Nucleus accumbens (tissue), 56 donors: Measurements from ENCODE around the gene ABCD2.
"Not testable (repeated sequence)": the region's sequence is repeated elsewhere in the genome, so short reads cannot be mapped to it uniquely, and the experiment has no call there.

ENCODE experiments used
- DNase-seq, 56 donors: peaks; one replicate each; lab custom pipeline; 2025; lab: John Stamatoyannopoulos, UW

Gene ABCD2

DNA sequence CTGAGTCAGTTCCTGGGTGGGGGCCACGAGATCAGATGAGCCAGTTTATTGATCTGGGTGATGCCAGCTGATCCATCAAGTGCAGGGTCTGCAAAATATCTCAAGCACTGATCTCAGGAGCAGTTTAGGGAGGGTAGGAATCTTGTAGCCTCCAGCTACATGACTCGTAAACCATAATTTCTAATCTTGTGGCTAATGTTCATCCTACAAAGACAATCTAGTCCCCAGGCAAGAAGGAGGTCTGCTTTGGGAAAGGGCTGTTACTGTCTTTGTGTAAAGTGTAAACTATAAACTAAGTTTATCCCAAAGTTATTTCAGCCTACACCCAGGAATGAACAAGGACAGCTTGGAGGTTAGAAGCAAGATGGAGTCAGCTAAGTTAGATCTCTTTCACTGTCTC is 75.4 kb downstream of the ABCD2 start:
- DNase-seq, result not testable (repeated sequence)

DNA sequence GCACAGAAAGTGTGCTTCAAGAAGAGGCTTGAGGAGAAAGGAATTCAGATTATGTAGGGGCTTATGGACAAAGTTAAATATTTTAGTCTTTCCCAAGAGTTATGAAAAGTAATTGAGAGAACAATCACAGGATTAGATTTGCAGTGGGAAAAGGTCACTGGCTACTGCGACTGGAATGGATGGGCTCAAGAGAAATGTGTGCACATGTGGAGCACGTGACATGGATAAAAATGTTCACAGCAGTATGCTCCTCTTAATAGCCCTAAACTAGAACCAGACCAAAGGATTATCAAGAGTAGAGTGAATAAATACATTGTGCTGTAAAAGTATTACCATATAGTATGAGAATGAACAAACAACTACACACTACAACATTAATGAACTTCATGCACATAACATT is 78.1 kb downstream of the ABCD2 start:
- no peak for DNase-seq

GRCh38 chr12:39538679-39539104 is 80.9 kb downstream of the ABCD2 start:
- DNase-seq, result no peak

DNA sequence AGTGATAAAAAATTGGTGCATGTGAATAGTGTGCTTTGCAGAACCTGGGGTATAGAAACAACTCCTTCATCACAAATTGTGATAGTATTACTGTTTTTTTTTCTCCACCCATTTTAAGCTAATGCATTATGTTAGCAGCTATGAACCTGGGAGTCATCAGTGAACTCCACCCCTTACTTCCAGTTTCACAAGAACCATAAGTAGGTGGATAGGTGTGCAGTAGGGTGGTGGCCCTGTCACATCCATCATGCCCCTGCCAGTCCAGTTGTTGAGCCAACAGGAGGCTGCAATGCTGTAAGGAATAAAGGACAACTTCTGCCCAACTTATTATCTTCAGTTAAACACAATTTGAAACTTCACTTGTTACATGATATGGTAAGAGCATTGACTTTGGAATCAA is 85.7 kb downstream of the ABCD2 start:
- no peak for DNase-seq

- no peak for DNase-seq
Observed at GRCh38 chr12:39532448-39532847, 87.2 kb downstream of the ABCD2 start.

GRCh38 chr12:39526974-39527373 is 92.6 kb downstream of the ABCD2 start:
- no peak for DNase-seq

- not testable (repeated sequence) for DNase-seq
Observed at GRCh38 chr12:39522167-39522566, 97.4 kb downstream of the ABCD2 start.

DNA sequence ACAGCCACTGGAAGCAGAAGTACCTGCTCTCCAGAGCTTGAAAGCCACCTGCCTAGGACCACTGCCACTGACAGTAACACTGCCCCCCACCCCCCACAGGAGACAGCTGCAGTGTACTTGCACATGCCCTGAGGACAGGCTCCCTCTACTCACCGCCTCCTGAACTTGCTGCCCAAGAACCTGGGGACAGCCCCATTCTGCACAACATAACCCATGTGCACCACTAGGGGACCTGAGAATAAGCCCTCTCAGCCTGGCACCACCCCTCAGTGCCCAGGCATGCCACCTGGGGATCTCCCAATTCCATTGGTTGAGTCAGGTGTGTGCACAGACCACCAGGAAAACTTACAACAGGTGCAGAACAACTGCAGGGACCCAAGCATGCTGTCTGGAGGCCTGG is 109.6 kb downstream of the ABCD2 start:
- no peak for DNase-seq

GRCh38 chr12:39505554-39505953 is 114.0 kb downstream of the ABCD2 start:
- no peak for DNase-seq

- no peak for DNase-seq
Observed at GRCh38 chr12:39505023-39505422, 114.6 kb downstream of the ABCD2 start.

DNA sequence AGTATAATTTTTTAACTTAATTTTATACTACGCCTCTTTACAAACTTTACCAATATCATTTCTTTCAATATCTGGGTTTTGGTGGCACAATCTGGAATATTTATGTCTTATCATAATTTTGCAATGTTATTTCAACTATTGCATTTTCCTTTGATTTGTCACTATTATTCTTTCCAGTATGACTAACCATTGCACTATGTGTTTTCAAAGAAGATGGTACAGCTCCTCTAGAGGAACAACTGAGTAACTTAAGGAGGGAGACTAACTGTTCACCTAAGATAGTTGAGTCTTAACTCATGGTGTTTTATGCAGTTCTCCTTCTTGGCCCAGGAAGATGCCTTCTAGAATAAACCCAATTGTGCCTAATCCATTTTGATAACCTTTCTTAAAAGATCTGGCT is 116.2 kb downstream of the ABCD2 start:
- no peak for DNase-seq

DNA sequence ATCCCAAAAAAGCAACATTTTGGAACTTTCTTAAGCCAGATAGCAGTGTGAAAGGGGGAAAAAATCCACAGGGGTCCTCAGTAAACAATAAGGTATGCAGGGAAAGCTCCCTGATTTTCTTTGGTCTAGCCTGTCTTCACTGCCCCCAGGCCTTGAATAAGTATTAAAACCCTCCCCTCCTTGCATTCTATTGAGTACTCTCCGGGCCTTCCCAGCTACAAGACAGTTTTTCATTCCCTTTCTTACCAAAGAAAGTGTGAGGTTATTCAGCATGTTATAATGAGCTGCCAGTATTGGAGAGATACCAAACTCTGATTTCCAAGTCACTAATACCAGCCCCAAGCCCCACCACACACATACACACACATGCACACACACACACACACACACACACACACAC is 116.9 kb downstream of the ABCD2 start:
- DNase-seq, result no peak
